Mammary epithelial cell (primary cell): Measurements from ENCODE around the gene PTPRG.

Source experiments
- EZH2 ChIP-seq: IDR thresholded peaks from 2 replicates; pipeline ENCODE4 v1.6.1; 2012; ENCODE audit warnings: low read length, inconsistent platforms, borderline replicate concordance
- TF ChIP-seq, protein P1 (sequence below), 2 donors: IDR thresholded peaks in 1 of 2; conservative IDR thresholded peaks in 1 of 2; 2 replicates each; pipeline ENCODE4 v1.5.1; 2011 to 2012; ENCODE audit warnings: inconsistent platforms in 2 of 2, low read length in 2 of 2, mild to moderate bottlenecking in 2 of 2, control low read depth in 1 of 2, low read depth in 1 of 2; ENCODE audit not compliant: insufficient read depth in 1 of 2; ENCODE audit errors: extremely low read depth in 1 of 2

DNA sequence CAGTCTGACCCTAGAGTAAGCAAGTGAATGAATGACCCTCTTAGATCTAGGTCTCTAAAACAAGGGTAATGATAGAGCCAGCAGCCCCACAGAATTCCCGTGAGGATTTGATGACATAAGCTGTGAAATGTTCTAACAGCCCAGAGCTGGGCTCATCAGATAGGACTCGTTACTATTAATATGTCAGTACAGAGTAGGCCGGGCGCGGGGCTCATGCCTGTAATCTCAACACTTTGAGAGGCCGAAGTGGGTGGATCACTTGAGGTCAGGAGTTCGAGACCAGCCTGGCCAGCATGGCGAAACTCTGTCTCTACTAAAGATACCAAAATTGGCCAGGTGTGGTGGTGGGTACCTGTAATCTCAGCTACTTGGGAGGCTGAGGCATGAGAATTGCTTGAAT is 621.7 kb downstream of the PTPRG start:
- TF ChIP-seq, protein P1, sequence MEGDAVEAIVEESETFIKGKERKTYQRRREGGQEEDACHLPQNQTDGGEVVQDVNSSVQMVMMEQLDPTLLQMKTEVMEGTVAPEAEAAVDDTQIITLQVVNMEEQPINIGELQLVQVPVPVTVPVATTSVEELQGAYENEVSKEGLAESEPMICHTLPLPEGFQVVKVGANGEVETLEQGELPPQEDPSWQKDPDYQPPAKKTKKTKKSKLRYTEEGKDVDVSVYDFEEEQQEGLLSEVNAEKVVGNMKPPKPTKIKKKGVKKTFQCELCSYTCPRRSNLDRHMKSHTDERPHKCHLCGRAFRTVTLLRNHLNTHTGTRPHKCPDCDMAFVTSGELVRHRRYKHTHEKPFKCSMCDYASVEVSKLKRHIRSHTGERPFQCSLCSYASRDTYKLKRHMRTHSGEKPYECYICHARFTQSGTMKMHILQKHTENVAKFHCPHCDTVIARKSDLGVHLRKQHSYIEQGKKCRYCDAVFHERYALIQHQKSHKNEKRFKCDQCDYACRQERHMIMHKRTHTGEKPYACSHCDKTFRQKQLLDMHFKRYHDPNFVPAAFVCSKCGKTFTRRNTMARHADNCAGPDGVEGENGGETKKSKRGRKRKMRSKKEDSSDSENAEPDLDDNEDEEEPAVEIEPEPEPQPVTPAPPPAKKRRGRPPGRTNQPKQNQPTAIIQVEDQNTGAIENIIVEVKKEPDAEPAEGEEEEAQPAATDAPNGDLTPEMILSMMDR (conservative IDR thresholded peaks at IDR 0.05 in 1 of 2, IDR thresholded peaks at IDR 0.05 in 1 of 2; ENCODE audit: extremely low read depth in 1 of 2, insufficient read depth in 1 of 2, low read depth in 1 of 2, low read length in 2 of 2) = no peak
- TF ChIP-seq EZH2 = no peak
